KOPT-K1 (cell line): ENCODE results near the gene ATXN7L1.

Experiments used
- H3K27ac ChIP-seq: fragments of 200-600 bp; sonication (generic); 2 replicates; pipeline ENCODE4 v1.5.1; 2016; ENCODE audit warnings: antibody characterized with exemption, mild to moderate bottlenecking, low read depth, low read length; ENCODE audit not compliant: poor library complexity, severe bottlenecking
- H3K36me3 ChIP-seq: fragments of 200-600 bp; sonication (generic); 2 replicates; pipeline ENCODE4 v1.5.1; 2017; ENCODE audit warnings: antibody characterized with exemption, mild to moderate bottlenecking, low read length, moderate library complexity; ENCODE audit not compliant: insufficient read depth
- H3K9me3 ChIP-seq: fragments of 200-600 bp; sonication (generic); 2 replicates; pipeline ENCODE4 v1.5.1; 2017; ENCODE audit warnings: antibody characterized with exemption, low read length, mild to moderate bottlenecking; ENCODE audit not compliant: insufficient read depth, poor library complexity, severe bottlenecking

Gene ATXN7L1

GRCh38 chr7:105815576-105815975 is 60.8 kb downstream of the ATXN7L1 start:
- Histone ChIP-seq H3K36me3 (no peaks in the 10 kb centered on the region), H3K27ac (no peak overlapping the region), H3K9me3 (no peaks in the 10 kb centered on the region)

- H3K27ac ChIP-seq, result no peak overlapping the region
- no peaks in the 10 kb centered on the region for H3K9me3 ChIP-seq
- H3K36me3 ChIP-seq, result no peaks in the 10 kb centered on the region
Measured at GRCh38 chr7:105814481-105814880, 61.9 kb downstream of the ATXN7L1 start.

- Histone ChIP-seq H3K27ac (no peak overlapping the region), H3K36me3 (no peaks in the 10 kb centered on the region), H3K9me3 (no peaks in the 10 kb centered on the region)
Measured at GRCh38 chr7:105811189-105811847, 65.1 kb downstream of the ATXN7L1 start.

GRCh38 chr7:105810556-105810955 is 65.8 kb downstream of the ATXN7L1 start:
- Histone ChIP-seq H3K27ac (no peak overlapping the region), H3K9me3 (no peaks in the 10 kb centered on the region), H3K36me3 (no peaks in the 10 kb centered on the region)

- no peaks in the 10 kb centered on the region for H3K36me3 ChIP-seq
- no peaks in the 10 kb centered on the region for H3K9me3 ChIP-seq
- H3K27ac ChIP-seq, result no peak overlapping the region
Measured at GRCh38 chr7:105808703-105809590, 67.5 kb downstream of the ATXN7L1 start.

GRCh38 chr7:105808209-105808608 is 68.2 kb downstream of the ATXN7L1 start:
- Histone ChIP-seq H3K27ac (no peak overlapping the region), H3K36me3 (no peaks in the 10 kb centered on the region), H3K9me3 (no peaks in the 10 kb centered on the region)

- Histone ChIP-seq H3K9me3 (no peaks in the 10 kb centered on the region), H3K36me3 (no peaks in the 10 kb centered on the region), H3K27ac (no peak overlapping the region)
Measured at GRCh38 chr7:105807448-105807762, 69.0 kb downstream of the ATXN7L1 start.

- Histone ChIP-seq H3K9me3 (no peaks in the 10 kb centered on the region), H3K27ac (no peak overlapping the region), H3K36me3 (no peaks in the 10 kb centered on the region)
Measured at GRCh38 chr7:105806592-105807447, 69.6 kb downstream of the ATXN7L1 start.

GRCh38 chr7:105805447-105806019 is 70.9 kb downstream of the ATXN7L1 start:
- Histone ChIP-seq H3K36me3 (no peaks in the 10 kb centered on the region), H3K27ac (no peak overlapping the region), H3K9me3 (no peaks in the 10 kb centered on the region)

- Histone ChIP-seq H3K27ac (no peak overlapping the region), H3K9me3 (no peaks in the 10 kb centered on the region), H3K36me3 (no peaks in the 10 kb centered on the region)
Measured at GRCh38 chr7:105803429-105803736, 73.0 kb downstream of the ATXN7L1 start.

- H3K9me3 ChIP-seq, result no peaks in the 10 kb centered on the region
- no peak overlapping the region for H3K27ac ChIP-seq
- no peaks in the 10 kb centered on the region for H3K36me3 ChIP-seq
Measured at GRCh38 chr7:105802604-105803428, 73.6 kb downstream of the ATXN7L1 start.

- Histone ChIP-seq H3K9me3 (no peaks in the 10 kb centered on the region), H3K27ac (no peak overlapping the region), H3K36me3 (no peaks in the 10 kb centered on the region)
Measured at GRCh38 chr7:105800849-105801534, 75.4 kb downstream of the ATXN7L1 start.

- no peaks in the 10 kb centered on the region for H3K9me3 ChIP-seq
- H3K36me3 ChIP-seq, result no peaks in the 10 kb centered on the region
- no peak overlapping the region for H3K27ac ChIP-seq
Measured at GRCh38 chr7:105800442-105800841, 76.0 kb downstream of the ATXN7L1 start.

- Histone ChIP-seq H3K9me3 (no peaks in the 10 kb centered on the region), H3K36me3 (no peaks in the 10 kb centered on the region), H3K27ac (no peak overlapping the region)
Measured at GRCh38 chr7:105799677-105800076, 76.7 kb downstream of the ATXN7L1 start.
